Caco-2 (cell line): ENCODE measurements around the gene ATP12A. TPM values are rescaled to one million over a fixed set of nuclear protein-coding genes. Genes with fewer than 3 reads are reported as not detected.

Experiments used
- BruUV-seq: library from RNA; stranded (reverse); fragments of 400-500 nt; replicated peaks from 2 replicates; lab custom pipeline; 2021; lab: Mats Ljungman, UMichigan
- CTCF ChIA-PET: fragments of 300-600 bp; sonication (Branson Sonifier 250); formaldehyde crosslinking; loops from one replicate; lab custom pipeline; 2022; ENCODE audit warnings: antibody characterized with exemption; lab: Charles Lee
- POLR2A ChIA-PET: fragments of 300-600 bp; sonication (Branson Sonifier 250); formaldehyde crosslinking; loops from one replicate; lab custom pipeline; 2022; ENCODE audit warnings: antibody characterized with exemption; lab: Charles Lee
- DNase-seq, 2 experiments: peaks; one replicate each; pipeline versions ENCODE4 v3.0.0 to v3.0.0-alpha.2; 2020 to 2022
- H3K27me3 ChIP-seq: replicated peaks from 2 replicates; pipeline ENCODE4 v1.6.0; 2011; ENCODE audit warnings: low read length; ENCODE audit not compliant: control insufficient read depth, insufficient read depth
- H3K36me3 ChIP-seq: 2 replicates; pipeline ENCODE4 v1.5.1; 2011; ENCODE audit warnings: low read length; ENCODE audit not compliant: control insufficient read depth, insufficient read depth
- H3K4me1 ChIP-seq: fragments of 250-450 bp; sonication (Bioruptor Pico); 2 replicates; pipeline ENCODE4 v1.5.1; 2020; ENCODE audit warnings: mild to moderate bottlenecking
- H3K4me3 ChIP-seq: 2 replicates; pipeline ENCODE4 v1.5.1; 2011; ENCODE audit warnings: low read depth, mild to moderate bottlenecking, control low read depth, low read length
- H3K9me3 ChIP-seq: fragments of 250-450 bp; sonication (Bioruptor Pico); 2 replicates; pipeline ENCODE4 v1.5.1; 2020; ENCODE audit warnings: mild to moderate bottlenecking, moderate library complexity
- H3K27ac Mint-ChIP-seq: one replicate; pipeline ENCODE4 v1.8.0; 2022; ENCODE audit warnings: mixed read lengths; ENCODE audit not compliant: unreplicated experiment
- H3K27me3 Mint-ChIP-seq: one replicate; pipeline ENCODE4 v1.8.0; 2022; ENCODE audit warnings: mixed read lengths; ENCODE audit not compliant: insufficient read depth, unreplicated experiment
- H3K36me3 Mint-ChIP-seq: one replicate; pipeline ENCODE4 v1.8.0; 2022; ENCODE audit warnings: mild to moderate bottlenecking, mixed read lengths; ENCODE audit not compliant: insufficient read depth, unreplicated experiment
- H3K4me1 Mint-ChIP-seq: one replicate; pipeline ENCODE4 v1.8.0; 2022; ENCODE audit warnings: low read depth, mixed read lengths; ENCODE audit not compliant: unreplicated experiment
- H3K4me3 Mint-ChIP-seq: one replicate; pipeline ENCODE4 v1.8.0; 2022; ENCODE audit warnings: mild to moderate bottlenecking, moderate library complexity, mixed read lengths; ENCODE audit not compliant: unreplicated experiment
- H3K9me3 Mint-ChIP-seq: one replicate; pipeline ENCODE4 v1.8.0; 2022; ENCODE audit warnings: mixed read lengths; ENCODE audit not compliant: unreplicated experiment
- CTCF ChIP-seq, 2 experiments: fragments of 200-600 bp in 1 of 2; IDR thresholded peaks; 1 replicate in 1 of 2; 2 replicates in 1 of 2; pipeline versions ENCODE4 v1.5.1 to v1.8.0; 2011 to 2022; ENCODE audit warnings: antibody characterized with exemption in 1 of 2, control low read depth in 1 of 2, inconsistent platforms in 1 of 2, low read depth in 1 of 2, low read length in 1 of 2, mild to moderate bottlenecking in 1 of 2, moderate library complexity in 1 of 2; ENCODE audit not compliant: insufficient read depth in 1 of 2, severe bottlenecking in 1 of 2, unreplicated experiment in 1 of 2
- intact Hi-C: fragments of 100-400 bp; cut with micrococcal nuclease; formaldehyde crosslinking; loops from one replicate; pipeline ENCODE4 v1.10.0; 2022; ENCODE audit not compliant: unreplicated experiment
- total RNA-seq: library from RNA; stranded (reverse); gene quantifications from 2 replicates; pipeline ENCODE4 v1.2.3, GENCODE V29; 2022

The ATP12A gene
- total RNA-seq, 1 experiment from 2014 or later, result not detected

- H3K9me3 Mint-ChIP-seq, result no peaks in the 10 kb centered on the region
- intact Hi-C loops, result no loop called here
- peaks cover 3% of the 10 kb centered on the region for H3K27me3 Mint-ChIP-seq
- POLR2A ChIA-PET, result no interaction called here
- no peaks in the 10 kb centered on the region for H3K4me1 ChIP-seq
- no peaks in the 10 kb centered on the region for H3K9me3 ChIP-seq
- CTCF ChIA-PET, result no interaction called here
- DNase-seq, result no peak
- H3K4me3 Mint-ChIP-seq, result no peak overlapping the region
- H3K4me1 Mint-ChIP-seq, result no peaks in the 10 kb centered on the region
- no peaks in the 10 kb centered on the region for H3K36me3 ChIP-seq
- no peaks in the 10 kb centered on the region for H3K27me3 ChIP-seq
- H3K27ac Mint-ChIP-seq, result no peak overlapping the region
- TF ChIP-seq CTCF (IDR thresholded peaks at IDR 0.05; ENCODE audit: insufficient read depth in 1 of 2, low read depth in 1 of 2, low read length in 1 of 2, severe bottlenecking in 1 of 2, unreplicated experiment in 1 of 2), result no peak
- no TSS peak for BruUV-seq
- H3K36me3 Mint-ChIP-seq, result no peaks in the 10 kb centered on the region
- no peak overlapping the region for H3K4me3 ChIP-seq
Measured at GRCh38 chr13:24661713-24662112, 18.5 kb upstream of the ATP12A start.

GRCh38 chr13:24662195-24663088 lies 17.8 kb upstream of the ATP12A start:
- no peak overlapping the region for H3K27ac Mint-ChIP-seq
- ChIA-PET POLR2A (no interaction called here), CTCF (no interaction called here)
- no TSS peak for BruUV-seq
- DNase-seq, result no peak
- Histone ChIP-seq H3K36me3 (no peaks in the 10 kb centered on the region), H3K27me3 (no peaks in the 10 kb centered on the region), H3K4me1 (no peaks in the 10 kb centered on the region), H3K4me3 (no peak overlapping the region), H3K9me3 (no peaks in the 10 kb centered on the region)
- no peaks in the 10 kb centered on the region for H3K4me1 Mint-ChIP-seq
- H3K9me3 Mint-ChIP-seq, result no peaks in the 10 kb centered on the region
- H3K36me3 Mint-ChIP-seq, result no peaks in the 10 kb centered on the region
- intact Hi-C loops, result no loop called here
- peaks cover 2% of the 10 kb centered on the region for H3K27me3 Mint-ChIP-seq
- H3K4me3 Mint-ChIP-seq, result no peak overlapping the region
- TF ChIP-seq CTCF (IDR thresholded peaks at IDR 0.05; ENCODE audit: insufficient read depth in 1 of 2, low read depth in 1 of 2, low read length in 1 of 2, severe bottlenecking in 1 of 2, unreplicated experiment in 1 of 2), result no peak

GRCh38 chr13:24663089-24663395 lies 17.2 kb upstream of the ATP12A start:
- H3K9me3 ChIP-seq, result no peaks in the 10 kb centered on the region
- Mint-ChIP-seq H3K4me1 (no peaks in the 10 kb centered on the region), H3K36me3 (no peaks in the 10 kb centered on the region), H3K27ac (no peak overlapping the region), H3K4me3 (no peak overlapping the region), H3K27me3 (peaks cover 2% of the 10 kb centered on the region), H3K9me3 (no peaks in the 10 kb centered on the region)
- H3K27me3 ChIP-seq, result no peaks in the 10 kb centered on the region
- DNase-seq, result no peak
- no peaks in the 10 kb centered on the region for H3K4me1 ChIP-seq
- ChIA-PET POLR2A (no interaction called here), CTCF (no interaction called here)
- no peak for TF ChIP-seq CTCF (IDR thresholded peaks at IDR 0.05; ENCODE audit: insufficient read depth in 1 of 2, low read depth in 1 of 2, low read length in 1 of 2, severe bottlenecking in 1 of 2, unreplicated experiment in 1 of 2)
- intact Hi-C loops, result no loop called here
- no peaks in the 10 kb centered on the region for H3K36me3 ChIP-seq
- BruUV-seq, result no TSS peak
- no peak overlapping the region for H3K4me3 ChIP-seq
